Endothelial cell of hepatic sinusoid (primary cell): ENCODE results near the gene RNF123.

Experiments used
- in situ Hi-C: cut with HindIII; loops from 2 replicates; pipeline ENCODE4 v1.10.0; 2017; ENCODE audit warnings: low sequenced_read_pairs

RNF123 gene

DNA sequence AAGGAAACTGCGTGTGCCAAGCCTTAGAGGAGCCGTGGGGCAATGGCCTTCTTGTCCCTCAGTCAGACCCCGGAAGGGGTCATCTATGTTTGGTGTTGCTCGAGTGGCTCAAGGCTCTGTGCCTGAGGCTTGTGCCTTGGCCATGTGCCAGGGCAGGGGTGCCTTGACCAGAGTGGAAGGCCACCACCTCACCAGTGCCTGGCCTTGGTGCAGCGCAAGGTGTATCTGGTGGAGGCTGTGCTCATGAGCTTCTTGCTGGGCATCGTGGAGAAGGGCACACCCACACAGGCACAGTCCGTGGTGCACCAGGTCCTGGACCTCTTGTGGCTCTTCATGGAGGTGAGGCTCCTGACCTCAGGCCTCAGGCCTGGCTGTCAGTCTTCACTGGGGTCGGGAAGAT is 10.7 kb downstream of the RNF123 start:
- in situ Hi-C loops = no loop called here

DNA sequence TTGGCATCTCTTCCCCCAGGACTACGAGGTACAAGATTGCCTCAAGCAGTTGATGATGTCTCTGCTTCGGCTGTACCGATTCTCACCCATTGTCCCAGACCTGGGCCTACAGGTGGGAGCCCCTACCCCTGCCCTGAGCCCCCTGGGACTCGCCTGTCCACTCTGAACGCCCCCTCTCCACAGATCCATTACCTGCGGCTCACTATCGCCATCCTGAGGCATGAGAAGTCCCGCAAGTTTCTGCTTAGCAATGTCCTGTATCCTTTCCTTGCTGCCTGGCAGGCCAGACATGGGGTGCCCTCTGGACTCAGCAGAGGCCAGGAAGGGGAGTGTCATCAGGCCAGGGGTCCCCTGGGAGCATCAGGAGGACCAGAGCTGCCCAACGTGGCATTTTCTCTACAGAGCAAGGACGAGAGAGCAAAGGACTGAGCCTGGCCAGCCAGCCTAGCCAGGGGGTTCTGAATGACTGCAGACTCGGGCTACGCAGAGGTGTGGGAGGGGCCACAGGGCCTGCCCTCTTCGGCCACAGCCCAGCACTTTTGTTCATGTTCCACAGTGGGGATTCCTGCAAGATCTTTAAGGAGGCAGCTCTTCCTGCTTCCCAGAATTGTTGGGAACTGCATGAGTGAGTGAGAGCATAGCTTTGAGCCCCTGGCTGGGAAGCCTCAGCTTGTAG is 11.2 kb downstream of the RNF123 start:
- in situ Hi-C loops = no loop called here

DNA sequence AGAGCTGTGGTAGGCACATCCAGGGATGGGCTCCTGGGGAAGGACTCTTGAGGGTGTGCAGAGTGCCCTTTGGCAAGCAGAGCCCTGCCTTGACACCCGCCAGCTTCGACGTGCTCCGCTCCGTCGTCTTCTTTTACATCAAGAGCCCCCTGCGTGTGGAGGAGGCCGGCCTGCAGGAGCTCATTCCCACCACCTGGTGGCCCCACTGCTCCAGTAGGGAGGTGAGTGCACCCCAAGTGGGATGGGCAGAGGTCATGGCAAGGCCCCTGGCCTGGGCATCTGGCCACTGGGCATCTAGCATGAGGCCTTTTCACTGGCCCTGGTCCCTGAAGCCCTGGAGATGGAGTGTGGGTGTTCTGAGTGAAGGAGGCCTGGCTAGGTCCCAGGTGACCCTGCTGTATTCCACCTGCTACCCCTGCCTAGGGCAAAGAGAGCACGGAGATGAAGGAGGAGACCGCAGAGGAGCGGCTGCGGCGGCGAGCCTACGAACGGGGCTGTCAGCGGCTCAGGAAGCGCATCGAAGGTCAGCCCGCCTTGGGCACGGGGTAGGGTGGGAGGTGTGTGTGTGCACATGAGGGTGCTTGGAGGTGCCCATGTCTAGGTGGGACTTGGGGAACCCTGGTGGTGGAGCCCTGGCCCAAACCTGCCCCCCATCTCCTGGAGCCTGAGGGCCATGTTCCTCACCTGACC is 12.2 kb downstream of the RNF123 start:
- in situ Hi-C loops = no loop called here

GRCh38 chr3:49702672-49703071 is 13.3 kb downstream of the RNF123 start:
- in situ Hi-C loops = no loop called here

- in situ Hi-C loops = no loop called here
Measured at GRCh38 chr3:49703443-49703927, 14.1 kb downstream of the RNF123 start.

DNA sequence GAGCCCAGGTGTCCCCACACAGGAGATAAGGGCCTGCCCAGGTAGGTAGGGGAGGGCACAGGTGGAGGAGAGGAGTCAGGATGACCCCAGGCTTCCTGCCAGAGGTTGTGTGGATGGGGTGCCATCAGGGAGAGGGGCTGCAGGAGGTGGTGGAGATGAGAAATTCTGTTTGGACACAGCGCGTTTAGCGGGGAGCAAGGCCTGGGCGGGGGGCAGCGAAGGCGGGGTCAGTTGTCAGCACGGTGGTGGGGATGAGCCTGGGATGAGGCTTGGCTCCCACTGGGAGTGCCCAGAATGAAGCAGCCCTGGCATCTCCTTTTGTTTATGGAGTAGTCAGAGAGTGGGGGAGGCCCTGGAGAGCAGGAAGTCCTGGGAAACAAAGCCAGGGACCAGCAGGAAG is 14.6 kb downstream of the RNF123 start:
- in situ Hi-C loops = no loop called here

DNA sequence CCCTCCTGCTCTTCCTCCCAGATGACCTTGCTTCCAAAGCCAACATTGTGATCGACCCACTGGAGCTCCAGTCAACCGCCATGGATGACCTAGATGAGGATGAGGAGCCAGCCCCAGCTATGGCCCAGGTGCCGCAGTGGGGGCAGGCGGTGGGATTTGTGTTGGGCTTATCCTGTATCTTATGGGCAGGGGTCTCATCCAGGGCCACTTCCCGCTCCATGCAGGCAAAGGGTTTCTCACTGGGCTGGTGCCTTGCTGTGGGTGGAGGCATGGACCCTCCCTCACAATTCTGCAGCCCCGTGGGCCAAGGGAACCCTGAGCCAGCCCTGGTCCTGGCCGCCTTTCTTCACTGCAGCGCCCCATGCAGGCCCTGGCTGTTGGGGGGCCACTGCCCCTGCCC is 15.3 kb downstream of the RNF123 start:
- in situ Hi-C loops = no loop called here

DNA sequence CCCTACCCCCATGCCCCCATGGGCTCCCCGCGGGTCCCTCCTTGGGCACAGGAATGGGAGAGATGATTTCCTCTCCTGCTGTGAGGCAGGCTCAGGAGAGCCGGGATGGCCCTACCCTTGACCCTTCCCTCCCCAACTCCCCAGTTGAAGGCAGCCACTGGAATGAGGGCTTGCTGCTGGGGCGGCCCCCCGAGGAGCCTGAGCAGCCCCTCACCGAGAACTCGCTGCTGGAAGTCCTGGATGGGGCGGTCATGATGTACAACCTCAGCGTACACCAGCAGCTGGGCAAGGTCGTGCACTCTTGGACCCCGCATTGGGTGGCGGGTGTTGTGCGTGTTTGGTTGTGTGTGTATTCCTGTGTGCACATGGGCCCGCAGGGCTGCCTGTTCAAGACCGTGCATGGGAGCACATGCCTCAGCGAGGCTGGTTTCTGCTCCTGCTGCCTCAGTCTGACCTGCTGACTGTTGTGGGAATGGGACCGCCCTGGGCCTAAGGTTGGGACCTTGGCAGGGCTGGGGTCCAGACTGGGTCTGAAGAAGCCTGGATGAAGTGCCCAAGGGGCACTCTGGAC is 16.1 kb downstream of the RNF123 start:
- in situ Hi-C loops = no loop called here

DNA sequence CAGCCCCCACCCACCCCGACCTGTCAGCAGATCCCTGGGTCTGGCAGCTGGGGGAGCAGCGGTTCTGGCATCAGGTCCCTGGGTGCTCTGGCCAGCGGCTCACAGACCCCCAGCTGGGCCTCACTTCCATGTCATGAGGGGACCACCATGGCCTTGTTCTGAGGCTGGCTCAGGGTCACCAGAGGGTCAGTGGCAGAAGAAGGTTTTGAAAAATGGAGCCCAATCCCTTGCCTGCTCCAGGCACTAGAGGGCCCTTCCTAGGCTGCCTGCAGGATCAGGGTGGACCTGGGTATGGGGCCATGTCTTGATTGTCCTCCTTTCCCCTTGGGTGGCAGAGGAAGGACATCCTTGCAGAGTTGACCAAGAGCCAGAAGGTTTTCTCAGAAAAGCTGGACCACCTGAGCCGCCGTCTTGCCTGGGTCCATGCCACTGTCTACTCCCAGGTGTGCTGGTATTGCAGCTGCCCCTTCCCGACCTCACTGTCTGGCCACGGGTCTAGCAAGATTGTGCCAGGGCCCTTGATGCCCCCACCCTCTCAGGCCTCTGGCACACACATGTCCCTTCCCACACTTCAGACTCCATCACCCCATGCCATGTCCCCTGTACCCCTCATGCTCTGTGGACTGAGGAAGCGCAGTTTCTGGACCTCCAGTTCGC is 17.2 kb downstream of the RNF123 start:
- in situ Hi-C loops = no loop called here

- in situ Hi-C loops = no loop called here
Measured at GRCh38 chr3:49707113-49707480, 17.7 kb downstream of the RNF123 start.

DNA sequence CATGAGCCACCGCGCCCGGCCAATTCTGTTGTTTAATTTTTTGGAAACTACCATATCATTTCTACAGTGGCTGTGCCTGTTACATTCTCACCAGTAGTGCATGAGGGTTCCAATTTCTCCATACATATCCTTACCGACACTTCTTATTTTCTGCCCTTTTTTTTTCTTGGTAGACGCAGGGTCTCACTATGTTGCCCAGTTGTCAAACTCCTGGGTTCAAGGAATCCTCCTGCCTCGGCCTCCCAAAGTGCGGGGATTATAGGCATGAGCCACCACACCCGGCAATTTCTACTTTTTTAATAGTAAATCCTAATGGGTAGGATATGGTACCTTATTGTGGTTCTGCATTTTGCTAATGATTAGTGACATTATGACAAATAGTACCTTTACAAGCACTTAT is 20.5 kb downstream of the RNF123 start:
- in situ Hi-C loops = no loop called here

DNA sequence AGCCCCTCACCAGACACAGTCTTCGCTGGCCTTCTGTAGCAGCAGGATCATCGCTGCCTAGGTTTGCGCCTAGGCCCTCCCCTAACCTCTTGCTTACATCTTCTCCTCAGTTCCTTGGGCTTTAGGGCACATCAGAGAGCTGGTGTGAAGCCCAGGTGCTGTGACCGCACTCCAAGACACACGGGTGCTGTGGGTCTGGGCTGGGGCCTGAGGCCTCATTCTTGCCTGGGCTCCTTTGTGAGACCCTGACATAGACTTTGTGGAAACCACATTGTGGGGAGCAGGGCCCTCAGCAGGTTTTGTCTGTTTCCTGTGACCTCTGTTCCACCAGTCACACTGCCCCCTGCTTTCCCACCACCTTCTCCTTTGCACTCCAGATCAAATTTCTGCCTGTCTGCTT is 22.1 kb downstream of the RNF123 start:
- in situ Hi-C loops = no loop called here

DNA sequence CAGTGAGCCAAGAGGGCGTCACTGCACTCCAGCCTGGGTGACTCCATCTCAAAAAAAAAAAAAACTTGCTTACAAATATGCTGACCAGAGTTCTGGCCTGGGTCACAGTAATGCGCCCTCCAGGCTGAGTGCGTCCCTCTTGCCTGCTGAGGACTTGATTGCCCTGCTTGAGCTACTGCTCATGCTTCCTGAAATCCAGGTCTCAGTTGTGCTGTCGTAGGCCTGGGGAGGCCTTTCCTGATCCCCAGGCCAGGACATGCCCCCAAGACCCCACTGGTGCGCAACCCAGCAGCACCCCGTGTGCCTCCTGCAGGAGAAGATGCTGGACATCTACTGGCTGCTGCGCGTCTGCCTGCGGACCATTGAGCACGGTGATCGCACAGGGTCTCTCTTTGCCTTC is 22.8 kb downstream of the RNF123 start:
- in situ Hi-C loops = no loop called here

GRCh38 chr3:49712631-49713317 is 23.4 kb downstream of the RNF123 start:
- in situ Hi-C loops = no loop called here

GRCh38 chr3:49713336-49714105 is 24.2 kb downstream of the RNF123 start:
- in situ Hi-C loops = no loop called here

GRCh38 chr3:49714728-49715550 is 25.6 kb downstream of the RNF123 start:
- in situ Hi-C loops = no loop called here

- in situ Hi-C loops = no loop called here
Measured at GRCh38 chr3:49715611-49716121, 26.3 kb downstream of the RNF123 start.

GRCh38 chr3:49716169-49716568 is 26.8 kb downstream of the RNF123 start:
- in situ Hi-C loops = no loop called here

- in situ Hi-C loops = no loop called here
Measured at GRCh38 chr3:49716691-49717210, 27.4 kb downstream of the RNF123 start.
